22Rv1 (cell line): ENCODE data around the gene CNTN4.

Experiments used
- H3K27ac ChIP-seq: fragments of 450-650 bp; 2 replicates; pipeline ENCODE4 v1.5.1; 2017
- ZFX ChIP-seq: fragments of 450-650 bp; IDR thresholded peaks from 2 replicates; pipeline ENCODE4 v1.6.1; 2017; ENCODE audit warnings: antibody characterized with exemption, borderline replicate concordance
- TF ChIP-seq, protein P1 (sequence below): fragments of 450-650 bp; IDR thresholded peaks from 2 replicates; pipeline ENCODE4 v1.5.1; 2017; ENCODE audit warnings: mild to moderate bottlenecking

The CNTN4 gene

DNA sequence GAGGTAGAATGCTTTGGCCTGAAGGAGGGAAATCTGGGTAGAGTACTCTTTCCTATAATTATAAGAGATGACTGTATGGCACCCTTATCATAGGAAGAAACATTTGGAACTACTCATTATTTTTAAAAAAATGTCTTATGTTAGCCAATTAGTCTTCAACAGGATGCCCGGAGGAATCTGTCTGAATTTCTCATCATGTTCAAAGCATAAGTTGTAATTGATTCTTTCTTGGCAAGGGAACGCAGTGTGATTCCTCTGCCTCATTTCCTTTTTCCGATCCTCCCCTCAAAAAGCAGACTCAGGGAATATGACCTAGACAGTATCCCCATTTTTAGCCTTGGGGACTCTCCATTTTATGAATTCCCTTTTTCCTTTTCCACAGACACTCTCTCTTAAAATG is 846.5 kb downstream of the CNTN4 start:
- no peak for TF ChIP-seq ZFX
- TF ChIP-seq, protein P1, sequence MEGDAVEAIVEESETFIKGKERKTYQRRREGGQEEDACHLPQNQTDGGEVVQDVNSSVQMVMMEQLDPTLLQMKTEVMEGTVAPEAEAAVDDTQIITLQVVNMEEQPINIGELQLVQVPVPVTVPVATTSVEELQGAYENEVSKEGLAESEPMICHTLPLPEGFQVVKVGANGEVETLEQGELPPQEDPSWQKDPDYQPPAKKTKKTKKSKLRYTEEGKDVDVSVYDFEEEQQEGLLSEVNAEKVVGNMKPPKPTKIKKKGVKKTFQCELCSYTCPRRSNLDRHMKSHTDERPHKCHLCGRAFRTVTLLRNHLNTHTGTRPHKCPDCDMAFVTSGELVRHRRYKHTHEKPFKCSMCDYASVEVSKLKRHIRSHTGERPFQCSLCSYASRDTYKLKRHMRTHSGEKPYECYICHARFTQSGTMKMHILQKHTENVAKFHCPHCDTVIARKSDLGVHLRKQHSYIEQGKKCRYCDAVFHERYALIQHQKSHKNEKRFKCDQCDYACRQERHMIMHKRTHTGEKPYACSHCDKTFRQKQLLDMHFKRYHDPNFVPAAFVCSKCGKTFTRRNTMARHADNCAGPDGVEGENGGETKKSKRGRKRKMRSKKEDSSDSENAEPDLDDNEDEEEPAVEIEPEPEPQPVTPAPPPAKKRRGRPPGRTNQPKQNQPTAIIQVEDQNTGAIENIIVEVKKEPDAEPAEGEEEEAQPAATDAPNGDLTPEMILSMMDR = no peak
- H3K27ac ChIP-seq = no peak overlapping the region

DNA sequence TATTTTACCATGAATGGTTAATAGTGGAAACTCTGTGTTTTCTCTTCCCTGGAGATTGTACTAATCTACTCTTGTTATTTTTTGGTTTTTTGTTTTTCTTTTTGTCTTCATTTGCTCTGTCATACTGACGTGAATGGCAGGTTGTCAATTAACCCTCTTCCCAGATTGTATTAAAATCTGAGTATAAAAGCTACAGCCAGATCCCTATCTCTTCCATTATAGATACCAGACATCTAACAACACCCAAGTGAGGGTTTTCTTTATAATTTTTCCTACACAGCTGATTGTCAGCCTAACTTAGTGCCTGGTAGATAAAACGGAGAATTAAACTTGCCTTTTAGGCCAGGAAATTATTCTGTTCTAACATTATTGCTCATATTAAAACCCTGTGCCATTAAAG is 848.9 kb downstream of the CNTN4 start:
- no peak overlapping the region for H3K27ac ChIP-seq
- TF ChIP-seq, protein P1 = no peak
- TF ChIP-seq ZFX = no peak

DNA sequence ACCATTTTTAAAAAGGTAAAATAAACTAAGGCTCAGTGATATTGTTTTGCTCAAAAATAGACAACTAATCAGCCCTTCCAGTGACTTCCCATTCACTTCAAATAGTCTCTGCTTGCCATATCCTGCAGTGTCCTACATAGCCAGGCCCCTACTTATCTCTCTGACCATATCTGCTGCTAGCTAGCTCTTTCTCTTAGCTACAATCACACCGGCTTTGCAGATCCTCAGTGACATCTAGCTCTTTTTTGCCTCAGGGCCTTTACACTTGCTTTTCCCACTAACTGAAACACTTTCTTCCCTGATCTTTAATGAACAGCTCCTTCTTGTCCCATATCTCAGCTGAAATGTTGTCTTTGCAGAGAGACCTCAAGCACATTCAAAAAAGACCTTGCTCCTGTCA is 850.2 kb downstream of the CNTN4 start:
- H3K27ac ChIP-seq = no peak overlapping the region
- TF ChIP-seq, protein P1 = no peak
- TF ChIP-seq ZFX = no peak

DNA sequence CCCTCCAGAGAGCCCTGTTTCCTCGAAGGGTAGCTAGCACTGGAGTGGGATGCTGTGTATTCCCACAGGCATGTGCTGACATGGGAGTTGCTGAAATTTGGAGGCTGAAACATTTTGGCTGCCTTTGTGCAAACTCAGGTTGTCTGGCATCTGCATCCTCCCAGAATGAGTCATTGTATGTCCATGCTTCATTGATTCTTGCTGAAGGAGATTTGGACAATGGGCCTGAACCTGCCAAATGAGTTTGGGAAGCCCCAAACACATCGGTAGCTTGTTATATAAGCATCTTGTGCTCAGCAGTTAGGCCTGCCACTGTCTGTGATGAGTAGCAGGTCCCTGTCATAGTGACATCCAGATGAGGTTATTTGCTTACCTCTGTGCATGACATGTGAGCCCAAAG is 851.5 kb downstream of the CNTN4 start:
- TF ChIP-seq ZFX = no peak
- TF ChIP-seq, protein P1 = no peak
- H3K27ac ChIP-seq = no peak overlapping the region

DNA sequence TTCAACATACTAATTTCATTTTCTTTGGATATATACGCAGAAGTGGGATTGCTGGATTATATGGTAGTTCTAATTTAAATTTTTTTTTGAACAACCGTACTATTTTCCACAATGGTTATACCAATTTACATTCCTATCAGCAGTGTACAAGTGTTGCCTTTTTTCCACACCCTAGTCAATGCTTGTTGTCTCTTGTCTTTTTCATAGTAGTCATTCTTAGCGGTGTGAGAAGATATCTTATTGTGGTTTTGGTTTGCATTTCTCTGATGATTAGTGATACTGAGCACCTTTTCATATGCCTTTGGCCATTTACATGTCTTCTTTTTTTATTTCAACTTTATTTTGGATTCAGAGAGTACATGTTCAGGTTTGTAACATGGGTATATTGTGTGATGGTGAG is 858.4 kb downstream of the CNTN4 start:
- no peak for TF ChIP-seq ZFX
- TF ChIP-seq, protein P1 = no peak
- no peak overlapping the region for H3K27ac ChIP-seq

DNA sequence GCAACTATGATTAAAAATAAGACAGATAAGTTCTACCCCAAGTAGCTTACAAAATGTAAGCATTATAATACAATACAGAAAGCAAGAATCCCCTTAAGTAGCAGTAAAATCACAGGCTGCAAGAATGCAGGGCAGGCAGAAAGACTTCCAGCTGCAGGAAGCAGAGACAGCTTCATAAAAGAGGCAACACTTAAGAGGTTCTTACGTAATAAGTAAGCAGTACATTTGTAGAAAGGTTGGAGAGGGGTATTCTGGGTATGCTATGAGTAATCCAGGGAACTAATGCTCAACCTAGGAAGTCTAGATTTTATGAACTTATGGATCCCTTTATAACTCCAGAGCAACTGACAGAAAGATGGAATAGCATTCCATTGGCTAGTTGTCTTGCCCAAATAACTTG is 859.9 kb downstream of the CNTN4 start:
- H3K27ac ChIP-seq = no peak overlapping the region
- no peak for TF ChIP-seq ZFX
- TF ChIP-seq, protein P1 = no peak

DNA sequence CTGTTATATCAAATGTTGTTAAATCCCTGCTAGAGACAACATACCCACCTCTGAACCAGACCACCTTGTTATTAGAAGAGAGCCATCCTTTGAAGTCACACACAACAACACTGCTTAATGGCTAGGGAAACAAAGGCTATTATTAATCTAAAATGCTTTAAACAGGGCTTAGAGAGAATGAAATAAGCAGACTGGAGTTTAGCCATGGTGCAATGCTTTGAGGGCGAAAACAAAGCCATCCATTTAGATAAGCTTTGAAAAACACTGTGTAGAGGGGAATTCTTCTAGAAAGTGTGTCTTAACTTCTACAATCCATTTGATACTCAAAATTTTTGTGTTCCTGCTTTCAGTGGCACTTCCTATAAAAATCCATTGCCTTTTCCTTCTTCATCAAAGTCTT is 862.9 kb downstream of the CNTN4 start:
- H3K27ac ChIP-seq = no peak overlapping the region
- TF ChIP-seq, protein P1 = no peak
- no peak for TF ChIP-seq ZFX
